H9 (cell line): ENCODE measurements around the gene SGTA. TPM values are rescaled to one million over a fixed set of nuclear protein-coding genes. Genes with fewer than 3 reads are reported as not detected.

Source experiments
- DNase-seq: peaks from one replicate; pipeline ENCODE4 v3.0.0-alpha.2; 2017
- H2AFZ ChIP-seq: one replicate; pipeline ENCODE4 v1.6.1; 2013; ENCODE audit warnings: mild to moderate bottlenecking, low read length, control low read depth, moderate library complexity
- H2AK5ac ChIP-seq: 2 replicates; pipeline ENCODE4 v1.6.1; 2013; ENCODE audit warnings: low read length, control low read depth, mixed read lengths; ENCODE audit not compliant: insufficient read length
- H2BK120ac ChIP-seq: one replicate; pipeline ENCODE4 v1.6.1; 2013; ENCODE audit warnings: low read depth, mild to moderate bottlenecking, low read length, control low read depth, inconsistent platforms; ENCODE audit not compliant: poor library complexity, severe bottlenecking
- H2BK12ac ChIP-seq: 2 replicates; pipeline ENCODE4 v1.6.1; 2013; ENCODE audit warnings: low read length, control low read depth, mixed read lengths, low read depth; ENCODE audit not compliant: insufficient read length
- H2BK15ac ChIP-seq: 2 replicates; pipeline ENCODE4 v1.6.1; 2013; ENCODE audit warnings: low read depth, low read length, control low read depth
- H2BK20ac ChIP-seq: one replicate; pipeline ENCODE4 v1.6.1; 2013; ENCODE audit warnings: low read depth, mild to moderate bottlenecking, low read length, control low read depth, inconsistent platforms; ENCODE audit not compliant: poor library complexity, severe bottlenecking
- H2BK5ac ChIP-seq: 2 replicates; pipeline ENCODE4 v1.6.1; 2013; ENCODE audit warnings: low read length, control low read depth, mixed read lengths; ENCODE audit not compliant: insufficient read length
- H3K14ac ChIP-seq: 2 replicates; pipeline ENCODE4 v1.6.1; 2013; ENCODE audit warnings: low read length, control low read depth; ENCODE audit not compliant: insufficient read depth
- H3K18ac ChIP-seq: 2 replicates; pipeline ENCODE4 v1.6.1; 2013; ENCODE audit warnings: low read depth, mild to moderate bottlenecking, mixed read lengths, low read length, control low read depth; ENCODE audit not compliant: insufficient read length
- H3K23ac ChIP-seq: 2 replicates; pipeline ENCODE4 v1.6.1; 2013; ENCODE audit warnings: low read length, control low read depth, mixed read lengths, low read depth; ENCODE audit not compliant: insufficient read length
- H3K23me2 ChIP-seq: 2 replicates; pipeline ENCODE4 v1.6.1; 2013; ENCODE audit warnings: low read depth, mild to moderate bottlenecking, mixed read lengths, low read length, control low read depth; ENCODE audit not compliant: insufficient read length, poor library complexity, severe bottlenecking
- H3K27ac ChIP-seq: 2 replicates; pipeline ENCODE4 v1.5.1; 2013; ENCODE audit warnings: low read length, control low read depth, mixed read lengths, low read depth; ENCODE audit not compliant: insufficient read length
- H3K27me3 ChIP-seq: 2 replicates; pipeline ENCODE4 v1.6.1; 2013; ENCODE audit warnings: low read length, control low read depth, inconsistent platforms; ENCODE audit not compliant: insufficient read depth
- H3K4ac ChIP-seq: 2 replicates; pipeline ENCODE4 v1.6.1; 2013; ENCODE audit warnings: low read depth, mild to moderate bottlenecking, control low read depth, inconsistent platforms, low read length, moderate library complexity
- H3K4me1 ChIP-seq: 2 replicates; pipeline ENCODE4 v1.6.1; 2013; ENCODE audit warnings: low read length, control low read depth, inconsistent platforms; ENCODE audit not compliant: insufficient read depth
- H3K4me2 ChIP-seq: 2 replicates; pipeline ENCODE4 v1.6.1; 2013; ENCODE audit warnings: low read length, control low read depth, mixed read lengths; ENCODE audit not compliant: insufficient read length, insufficient read depth
- H3K56ac ChIP-seq: 2 replicates; pipeline ENCODE4 v1.6.1; 2013; ENCODE audit warnings: low read depth, mild to moderate bottlenecking, mixed read lengths, low read length, control low read depth; ENCODE audit not compliant: insufficient read length
- H3K79me1 ChIP-seq: 2 replicates; pipeline ENCODE4 v1.6.1; 2013; ENCODE audit warnings: low read depth, mild to moderate bottlenecking, moderate library complexity, low read length, control low read depth, inconsistent platforms; ENCODE audit not compliant: insufficient read depth, poor library complexity, severe bottlenecking
- H3K79me2 ChIP-seq: 2 replicates; pipeline ENCODE4 v1.6.1; 2013; ENCODE audit warnings: low read length, control low read depth, inconsistent platforms; ENCODE audit not compliant: insufficient read depth
- H3K9ac ChIP-seq: 2 replicates; pipeline ENCODE4 v1.6.1; 2013; ENCODE audit warnings: low read length, control low read depth, mixed read lengths; ENCODE audit not compliant: insufficient read length; ENCODE audit errors: extremely low read depth
- H3K9me3 ChIP-seq: one replicate; pipeline ENCODE4 v1.6.1; 2013; ENCODE audit warnings: low read depth, low read length, inconsistent platforms; ENCODE audit not compliant: control insufficient read depth
- H3T11ph ChIP-seq: one replicate; pipeline ENCODE4 v1.6.1; 2013; ENCODE audit warnings: mild to moderate bottlenecking, low read length, control low read depth, inconsistent platforms
- H4K20me1 ChIP-seq: one replicate; pipeline ENCODE4 v1.6.1; 2013; ENCODE audit not compliant: control insufficient read depth, insufficient read length, insufficient read depth
- H4K5ac ChIP-seq: 2 replicates; pipeline ENCODE4 v1.6.1; 2013; ENCODE audit warnings: low read depth, mild to moderate bottlenecking, mixed read lengths, low read length, control low read depth; ENCODE audit not compliant: insufficient read length
- H4K8ac ChIP-seq: replicated peaks from 2 replicates; pipeline ENCODE4 v1.6.1; 2013; ENCODE audit warnings: low read length, control low read depth, mixed read lengths, low read depth; ENCODE audit not compliant: insufficient read length
- H4K91ac ChIP-seq: 2 replicates; pipeline ENCODE4 v1.6.1; 2013; ENCODE audit warnings: low read depth, mild to moderate bottlenecking, moderate library complexity, mixed read lengths, low read length, control low read depth; ENCODE audit not compliant: insufficient read length
- H3K27ac Mint-ChIP-seq, 3 experiments: 2 replicates in 2 of 3; 3 replicates in 1 of 3; pipeline ENCODE4 v1.8.0; 2020 to 2021; ENCODE audit warnings: mixed read lengths in 3 of 3, mild to moderate bottlenecking in 1 of 3, moderate library complexity in 1 of 3
- H3K27me3 Mint-ChIP-seq: 2 replicates; pipeline ENCODE4 v1.8.0; 2021; ENCODE audit warnings: low read depth, mild to moderate bottlenecking, moderate library complexity, mixed read lengths
- H3K36me3 Mint-ChIP-seq, 3 experiments: 2 replicates in 2 of 3; 3 replicates in 1 of 3; pipeline ENCODE4 v1.8.0; 2020 to 2021; ENCODE audit warnings: low read depth in 3 of 3, mixed read lengths in 3 of 3; ENCODE audit not compliant: insufficient read depth in 1 of 3
- H3K4me1 Mint-ChIP-seq, 2 experiments: 2 replicates each; pipeline ENCODE4 v1.8.0; 2020; ENCODE audit warnings: mixed read lengths in 2 of 2
- H3K4me3 Mint-ChIP-seq, 2 experiments: 2 replicates in 1 of 2; 3 replicates in 1 of 2; pipeline ENCODE4 v1.8.0; 2020 to 2021; ENCODE audit warnings: mild to moderate bottlenecking in 2 of 2, mixed read lengths in 2 of 2, moderate library complexity in 1 of 2
- H3K9me3 Mint-ChIP-seq, 2 experiments: 2 replicates in 1 of 2; 3 replicates in 1 of 2; pipeline ENCODE4 v1.8.0; 2020; ENCODE audit warnings: mild to moderate bottlenecking in 2 of 2, mixed read lengths in 2 of 2, moderate library complexity in 1 of 2
- WGBS: extraction: QIAGEN DNeasy Blood & Tissue Kit; methylation state at CpG from one replicate; pipeline ENCODE4 v1.1.7; 2013; ENCODE audit warnings: missing lambda C conversion rate, low lambda C conversion rate, mixed read lengths; ENCODE audit not compliant: insufficient read length; ENCODE audit errors: extremely low coverage; 5-methylcytosine and 5-hydroxymethylcytosine counted together
- total RNA-seq: library from RNA; stranded (reverse); gene quantifications from 2 replicates; pipeline ENCODE4 v1.2.1, GENCODE V29; 2021
- TF ChIP-seq, protein P1 (sequence below): fragments of 200-600 bp; sonication (generic); conservative IDR thresholded peaks from 3 replicates; pipeline ENCODE4 v1.8.0; 2021; ENCODE audit warnings: antibody characterized with exemption, mild to moderate bottlenecking

SGTA gene
- total RNA-seq, 1 experiment from 2014 or later: 102 TPM

DNA sequence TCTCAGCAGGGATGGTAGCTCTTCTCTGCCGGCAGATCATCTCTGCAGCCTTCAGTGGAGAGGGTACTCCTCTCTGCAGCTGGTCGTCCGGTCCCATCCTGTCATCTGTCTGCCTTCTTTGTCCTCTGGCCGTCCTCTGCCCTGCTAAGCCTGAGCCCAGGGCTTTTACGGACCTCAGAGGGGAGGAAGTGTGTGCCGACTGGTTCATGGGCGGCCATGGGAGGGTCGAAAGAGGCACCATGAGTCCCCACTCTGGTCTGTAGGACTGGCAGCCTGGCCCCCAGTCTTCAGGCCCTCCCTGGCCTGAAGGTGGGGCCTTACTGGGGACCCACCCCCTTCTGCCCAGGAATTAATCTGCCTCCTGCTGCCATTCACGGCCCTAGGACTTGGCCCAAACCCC is 40.6 kb upstream of the SGTA start:
- DNase-seq: no peak
- Histone ChIP-seq H3K23me2 (no peaks in the 10 kb centered on the region), H4K91ac (no peak overlapping the region), H2BK5ac (no peak overlapping the region), H3K4me1 (no peaks in the 10 kb centered on the region), H3K23ac (no peak overlapping the region), H3K18ac (no peak overlapping the region), H2BK120ac (no peak overlapping the region), H2AK5ac (no peak overlapping the region), H2AFZ (no peak overlapping the region), H3K27ac (no peak overlapping the region), H3K9me3 (peaks cover 6% of the 10 kb centered on the region), H2BK12ac (no peak overlapping the region), H2BK15ac (no peak overlapping the region), H3T11ph (no peak overlapping the region), H3K14ac (no peak overlapping the region), H3K56ac (no peak overlapping the region), H3K79me1 (no peaks in the 10 kb centered on the region), H3K79me2 (no peaks in the 10 kb centered on the region), H3K4me2 (no peak overlapping the region), H2BK20ac (no peak overlapping the region), H3K27me3 (no peaks in the 10 kb centered on the region), H3K9ac (no peak overlapping the region), H4K20me1 (peaks cover 2% of the 10 kb centered on the region), H4K8ac (no peak overlapping the region), H4K5ac (no peak overlapping the region), H3K4ac (no peak overlapping the region)
- no peak overlapping the region for H3K27ac Mint-ChIP-seq
- TF ChIP-seq, protein P1, sequence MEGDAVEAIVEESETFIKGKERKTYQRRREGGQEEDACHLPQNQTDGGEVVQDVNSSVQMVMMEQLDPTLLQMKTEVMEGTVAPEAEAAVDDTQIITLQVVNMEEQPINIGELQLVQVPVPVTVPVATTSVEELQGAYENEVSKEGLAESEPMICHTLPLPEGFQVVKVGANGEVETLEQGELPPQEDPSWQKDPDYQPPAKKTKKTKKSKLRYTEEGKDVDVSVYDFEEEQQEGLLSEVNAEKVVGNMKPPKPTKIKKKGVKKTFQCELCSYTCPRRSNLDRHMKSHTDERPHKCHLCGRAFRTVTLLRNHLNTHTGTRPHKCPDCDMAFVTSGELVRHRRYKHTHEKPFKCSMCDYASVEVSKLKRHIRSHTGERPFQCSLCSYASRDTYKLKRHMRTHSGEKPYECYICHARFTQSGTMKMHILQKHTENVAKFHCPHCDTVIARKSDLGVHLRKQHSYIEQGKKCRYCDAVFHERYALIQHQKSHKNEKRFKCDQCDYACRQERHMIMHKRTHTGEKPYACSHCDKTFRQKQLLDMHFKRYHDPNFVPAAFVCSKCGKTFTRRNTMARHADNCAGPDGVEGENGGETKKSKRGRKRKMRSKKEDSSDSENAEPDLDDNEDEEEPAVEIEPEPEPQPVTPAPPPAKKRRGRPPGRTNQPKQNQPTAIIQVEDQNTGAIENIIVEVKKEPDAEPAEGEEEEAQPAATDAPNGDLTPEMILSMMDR: no peak
- no CpG with 5 or more reads among the region's 9 CpGs for WGBS
- H3K36me3 Mint-ChIP-seq: peaks cover 29 to 46% (median 34%) of the 10 kb centered on the region in 3 experiments
- H3K4me1 Mint-ChIP-seq: peaks cover 3% of the 10 kb centered on the region in 2 experiments; a peak in 1 of 4 replicates
- peaks cover 18 to 32% of the 10 kb centered on the region in 2 experiments for H3K9me3 Mint-ChIP-seq
- no peaks in the 10 kb centered on the region for H3K27me3 Mint-ChIP-seq
- H3K4me3 Mint-ChIP-seq: no peak overlapping the region
